Astrocyte (in vitro differentiated cells and primary cell): ENCODE data around the gene ACAN. TPM values are rescaled to one million over a fixed set of nuclear protein-coding genes. Genes with fewer than 3 reads are reported as not detected.

Source experiments
- DNase-seq: peaks from one replicate; pipeline ENCODE4 v3.0.0-alpha.2; 2010; ENCODE audit warnings: low read depth
- FAIRE-seq: peaks from 2 replicates; lab custom pipeline; 2011; peaks lifted over from hg19 to GRCh38; lab: Jason Lieb, UNC
- H2AFZ ChIP-seq: 2 replicates; pipeline ENCODE4 v1.6.0; 2012; ENCODE audit warnings: low read depth, low read length, inconsistent platforms
- H3K27ac ChIP-seq: 2 replicates; pipeline ENCODE4 v1.5.1; 2011; ENCODE audit warnings: low read depth, low read length, inconsistent platforms
- H3K27me3 ChIP-seq: 2 replicates; pipeline ENCODE4 v1.6.0; 2011; ENCODE audit warnings: low read length, inconsistent platforms; ENCODE audit not compliant: insufficient read depth
- H3K36me3 ChIP-seq: 2 replicates; pipeline ENCODE4 v1.5.1; 2011; ENCODE audit warnings: low read length, inconsistent platforms; ENCODE audit not compliant: insufficient read depth
- H3K4me1 ChIP-seq: 2 replicates; pipeline ENCODE4 v1.5.1; 2011; ENCODE audit warnings: low read length, inconsistent platforms; ENCODE audit not compliant: insufficient read depth
- H3K4me2 ChIP-seq: 2 replicates; pipeline ENCODE4 v1.6.0; 2012; ENCODE audit warnings: low read length, inconsistent platforms
- H3K4me3 ChIP-seq: 2 replicates; pipeline ENCODE4 v1.5.1; 2011; ENCODE audit warnings: low read depth, mild to moderate bottlenecking, low read length, inconsistent platforms; ENCODE audit not compliant: insufficient read depth
- H3K79me2 ChIP-seq: 2 replicates; pipeline ENCODE4 v1.6.0; 2012; ENCODE audit warnings: mild to moderate bottlenecking, low read length, inconsistent platforms; ENCODE audit not compliant: insufficient read depth
- H3K9ac ChIP-seq: 2 replicates; pipeline ENCODE4 v1.6.0; 2012; ENCODE audit warnings: mild to moderate bottlenecking, low read length, inconsistent platforms
- H3K9me3 ChIP-seq: 2 replicates; pipeline ENCODE4 v1.5.1; 2012; ENCODE audit warnings: low read depth, mild to moderate bottlenecking, low read length, inconsistent platforms; ENCODE audit not compliant: insufficient read depth
- H4K20me1 ChIP-seq: 2 replicates; pipeline ENCODE4 v1.6.0; 2012; ENCODE audit warnings: low read length, inconsistent platforms; ENCODE audit not compliant: insufficient read depth
- H3K27ac Mint-ChIP-seq: one replicate; pipeline ENCODE4 v1.8.0; 2021; ENCODE audit warnings: mild to moderate bottlenecking, mixed read lengths; ENCODE audit not compliant: unreplicated experiment
- H3K27me3 Mint-ChIP-seq: one replicate; pipeline ENCODE4 v1.8.0; 2021; ENCODE audit warnings: low read depth, mixed read lengths; ENCODE audit not compliant: unreplicated experiment
- H3K36me3 Mint-ChIP-seq: one replicate; pipeline ENCODE4 v1.8.0; 2021; ENCODE audit warnings: low read depth, mixed read lengths; ENCODE audit not compliant: unreplicated experiment
- H3K4me1 Mint-ChIP-seq: one replicate; pipeline ENCODE4 v1.8.0; 2021; ENCODE audit warnings: low read depth, mixed read lengths; ENCODE audit not compliant: unreplicated experiment
- H3K4me3 Mint-ChIP-seq: one replicate; pipeline ENCODE4 v1.8.0; 2021; ENCODE audit warnings: mild to moderate bottlenecking, moderate library complexity, mixed read lengths; ENCODE audit not compliant: unreplicated experiment
- H3K9me3 Mint-ChIP-seq: one replicate; pipeline ENCODE4 v1.8.0; 2021; ENCODE audit warnings: mild to moderate bottlenecking, mixed read lengths; ENCODE audit not compliant: unreplicated experiment
- EZH2 ChIP-seq: IDR thresholded peaks from 2 replicates; pipeline ENCODE4 v1.6.1; 2012; ENCODE audit warnings: mild to moderate bottlenecking, low read length, inconsistent platforms; ENCODE audit not compliant: insufficient read depth
- total RNA-seq: library from RNA; stranded (reverse); gene quantifications from 2 replicates; pipeline ENCODE4 v1.2.1, GENCODE V29; 2021
- TF ChIP-seq, protein P1 (sequence below): IDR thresholded peaks from 2 replicates; pipeline ENCODE4 v1.5.1; 2011; ENCODE audit warnings: low read depth, mild to moderate bottlenecking, inconsistent platforms, low read length, moderate library complexity; ENCODE audit not compliant: insufficient read depth

Gene ACAN
- total RNA-seq, 1 donor from 2014 or later, result 0.34 TPM

DNA sequence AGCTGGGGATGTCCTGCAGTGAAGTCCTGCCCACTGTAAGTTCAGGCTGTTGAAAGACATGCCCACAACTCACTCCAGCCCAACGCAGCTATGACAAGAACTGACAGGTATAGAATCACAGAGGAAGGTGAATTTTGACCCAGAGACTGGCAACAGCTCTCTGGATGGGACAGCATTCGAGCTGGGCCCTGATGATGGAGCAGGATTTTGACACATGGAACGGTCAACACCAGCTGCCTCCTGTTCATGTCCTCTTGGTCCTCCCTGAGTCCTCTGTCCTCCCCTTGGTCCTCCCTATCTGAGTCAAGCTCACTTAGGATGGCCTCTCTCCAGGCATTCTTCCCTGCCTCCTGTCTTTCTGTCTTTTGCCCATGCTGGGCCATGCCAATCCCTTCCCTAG, 15.2 kb upstream of the ACAN start:
- Histone ChIP-seq H3K79me2 (no peaks in the 10 kb centered on the region), H3K9me3 (peaks cover 4% of the 10 kb centered on the region), H3K27me3 (peaks cover 8% of the 10 kb centered on the region), H3K4me3 (no peak overlapping the region), H3K27ac (no peak overlapping the region), H4K20me1 (no peaks in the 10 kb centered on the region), H3K36me3 (no peaks in the 10 kb centered on the region), H3K4me1 (no peaks in the 10 kb centered on the region), H3K4me2 (no peak overlapping the region), H2AFZ (no peak overlapping the region), H3K9ac (no peak overlapping the region)
- DNase-seq, result no peak
- no peak for FAIRE-seq
- TF ChIP-seq, protein P1, sequence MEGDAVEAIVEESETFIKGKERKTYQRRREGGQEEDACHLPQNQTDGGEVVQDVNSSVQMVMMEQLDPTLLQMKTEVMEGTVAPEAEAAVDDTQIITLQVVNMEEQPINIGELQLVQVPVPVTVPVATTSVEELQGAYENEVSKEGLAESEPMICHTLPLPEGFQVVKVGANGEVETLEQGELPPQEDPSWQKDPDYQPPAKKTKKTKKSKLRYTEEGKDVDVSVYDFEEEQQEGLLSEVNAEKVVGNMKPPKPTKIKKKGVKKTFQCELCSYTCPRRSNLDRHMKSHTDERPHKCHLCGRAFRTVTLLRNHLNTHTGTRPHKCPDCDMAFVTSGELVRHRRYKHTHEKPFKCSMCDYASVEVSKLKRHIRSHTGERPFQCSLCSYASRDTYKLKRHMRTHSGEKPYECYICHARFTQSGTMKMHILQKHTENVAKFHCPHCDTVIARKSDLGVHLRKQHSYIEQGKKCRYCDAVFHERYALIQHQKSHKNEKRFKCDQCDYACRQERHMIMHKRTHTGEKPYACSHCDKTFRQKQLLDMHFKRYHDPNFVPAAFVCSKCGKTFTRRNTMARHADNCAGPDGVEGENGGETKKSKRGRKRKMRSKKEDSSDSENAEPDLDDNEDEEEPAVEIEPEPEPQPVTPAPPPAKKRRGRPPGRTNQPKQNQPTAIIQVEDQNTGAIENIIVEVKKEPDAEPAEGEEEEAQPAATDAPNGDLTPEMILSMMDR, result no peak
- no peak for TF ChIP-seq EZH2
- H3K27ac Mint-ChIP-seq, result no peak overlapping the region
- H3K4me1 Mint-ChIP-seq, result peaks cover 3% of the 10 kb centered on the region
- no peak overlapping the region for H3K4me3 Mint-ChIP-seq
- H3K27me3 Mint-ChIP-seq, result peaks cover 21% of the 10 kb centered on the region
- peaks cover 2% of the 10 kb centered on the region for H3K36me3 Mint-ChIP-seq
- H3K9me3 Mint-ChIP-seq, result peaks cover 1% of the 10 kb centered on the region

DNA sequence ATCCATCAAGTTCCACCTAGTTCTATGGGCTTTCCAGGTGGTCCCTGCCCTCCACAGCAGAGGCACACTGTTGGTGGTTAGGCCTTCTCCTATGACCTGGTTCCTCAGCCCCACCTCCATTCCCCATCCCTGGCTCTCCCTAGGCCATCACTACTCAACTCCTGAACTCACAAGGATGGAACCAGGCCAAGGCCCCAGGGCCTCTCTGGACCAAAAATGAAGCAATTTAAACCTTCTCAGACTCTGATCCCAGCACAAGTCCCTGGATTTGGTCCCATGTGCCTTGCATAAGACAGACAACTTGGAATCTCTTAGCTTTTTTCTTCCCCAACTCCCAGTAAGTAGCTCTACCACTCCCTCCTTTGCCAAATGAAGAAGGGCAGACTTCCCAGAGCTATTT, 14.4 kb upstream of the ACAN start:
- Mint-ChIP-seq H3K36me3 (peaks cover 2% of the 10 kb centered on the region), H3K27me3 (peaks cover 21% of the 10 kb centered on the region), H3K4me1 (peaks cover 5% of the 10 kb centered on the region), H3K4me3 (no peak overlapping the region), H3K27ac (no peak overlapping the region), H3K9me3 (peaks cover 1% of the 10 kb centered on the region)
- Histone ChIP-seq H3K27ac (no peak overlapping the region), H3K79me2 (no peaks in the 10 kb centered on the region), H3K4me1 (no peaks in the 10 kb centered on the region), H3K36me3 (no peaks in the 10 kb centered on the region), H3K4me2 (no peak overlapping the region), H3K9me3 (peaks cover 4% of the 10 kb centered on the region), H2AFZ (no peak overlapping the region), H3K27me3 (peaks cover 15% of the 10 kb centered on the region), H4K20me1 (no peaks in the 10 kb centered on the region), H3K9ac (no peak overlapping the region), H3K4me3 (no peak overlapping the region)
- no peak for FAIRE-seq
- no peak for DNase-seq
- TF ChIP-seq, protein P1, result no peak
- no peak for TF ChIP-seq EZH2

DNA sequence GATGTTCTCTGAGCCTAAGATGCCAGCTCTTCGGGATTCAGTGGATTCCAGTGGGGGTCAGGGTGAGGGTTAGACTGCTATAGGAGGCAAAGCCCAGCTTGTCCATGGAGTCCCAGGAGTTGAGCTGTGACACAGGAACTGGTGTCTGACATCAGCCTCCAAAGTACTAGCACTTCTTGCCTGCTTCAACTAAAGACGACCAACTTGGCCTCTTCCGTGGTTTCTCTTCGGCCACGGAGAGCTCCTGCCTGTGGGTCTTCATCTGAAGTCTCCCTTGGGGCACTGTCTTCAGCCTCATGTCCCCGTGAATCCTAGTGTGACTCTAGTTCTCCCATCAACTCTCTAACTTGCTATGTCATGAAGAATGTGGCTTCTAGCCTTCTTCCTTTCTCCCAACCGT, 12.8 kb upstream of the ACAN start:
- peaks cover 2% of the 10 kb centered on the region for H3K36me3 Mint-ChIP-seq
- Histone ChIP-seq H3K9ac (no peak overlapping the region), H4K20me1 (no peaks in the 10 kb centered on the region), H3K4me1 (no peaks in the 10 kb centered on the region), H3K4me3 (no peak overlapping the region), H3K9me3 (peaks cover 4% of the 10 kb centered on the region), H3K4me2 (no peak overlapping the region), H2AFZ (no peak overlapping the region), H3K27ac (no peak overlapping the region), H3K79me2 (no peaks in the 10 kb centered on the region), H3K27me3 (peaks cover 19% of the 10 kb centered on the region), H3K36me3 (no peaks in the 10 kb centered on the region)
- H3K27ac Mint-ChIP-seq, result no peak overlapping the region
- FAIRE-seq, result no peak
- H3K4me3 Mint-ChIP-seq, result no peak overlapping the region
- peaks cover 25% of the 10 kb centered on the region for H3K27me3 Mint-ChIP-seq
- TF ChIP-seq, protein P1, result no peak
- no peak for TF ChIP-seq EZH2
- H3K9me3 Mint-ChIP-seq, result peaks cover 1% of the 10 kb centered on the region
- DNase-seq, result no peak
- H3K4me1 Mint-ChIP-seq, result peaks cover 5% of the 10 kb centered on the region
